SKM-1 (cell line): ENCODE data around the gene LSM2.

Source experiments
- DNase-seq: peaks from one replicate; lab custom pipeline; 2025; ENCODE audit not compliant: unreplicated experiment; lab: John Stamatoyannopoulos, UW

Gene LSM2

DNA sequence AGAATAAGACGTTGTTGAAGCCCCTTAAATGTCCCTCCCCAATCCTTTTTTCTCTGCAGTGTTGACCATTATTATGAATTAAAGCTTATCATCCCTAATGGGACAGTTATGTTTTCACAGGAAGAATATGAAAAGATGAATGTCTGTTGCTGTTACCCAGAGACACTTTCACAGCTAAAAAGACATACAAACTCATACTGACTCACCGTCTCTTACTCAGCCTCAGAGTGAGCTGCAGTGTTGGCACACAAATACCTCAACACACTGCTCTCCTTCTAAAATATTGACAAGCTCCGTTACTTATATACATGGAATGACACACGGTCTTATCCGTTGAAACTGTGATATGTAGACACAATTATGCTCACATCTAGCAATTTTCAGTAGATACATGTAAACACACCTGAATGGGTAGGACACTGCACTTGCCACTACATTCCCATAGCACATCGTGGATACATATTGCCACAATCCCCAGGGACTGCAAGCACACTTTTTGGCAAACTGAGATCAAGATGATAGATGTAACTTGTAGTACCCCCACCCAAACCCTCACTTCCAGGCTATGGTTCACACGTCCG lies 53.9 kb downstream of the LSM2 start:
- no peak for DNase-seq

- no peak for DNase-seq
Observed at GRCh38 chr6:31750411-31751022, 56.2 kb downstream of the LSM2 start.

DNA sequence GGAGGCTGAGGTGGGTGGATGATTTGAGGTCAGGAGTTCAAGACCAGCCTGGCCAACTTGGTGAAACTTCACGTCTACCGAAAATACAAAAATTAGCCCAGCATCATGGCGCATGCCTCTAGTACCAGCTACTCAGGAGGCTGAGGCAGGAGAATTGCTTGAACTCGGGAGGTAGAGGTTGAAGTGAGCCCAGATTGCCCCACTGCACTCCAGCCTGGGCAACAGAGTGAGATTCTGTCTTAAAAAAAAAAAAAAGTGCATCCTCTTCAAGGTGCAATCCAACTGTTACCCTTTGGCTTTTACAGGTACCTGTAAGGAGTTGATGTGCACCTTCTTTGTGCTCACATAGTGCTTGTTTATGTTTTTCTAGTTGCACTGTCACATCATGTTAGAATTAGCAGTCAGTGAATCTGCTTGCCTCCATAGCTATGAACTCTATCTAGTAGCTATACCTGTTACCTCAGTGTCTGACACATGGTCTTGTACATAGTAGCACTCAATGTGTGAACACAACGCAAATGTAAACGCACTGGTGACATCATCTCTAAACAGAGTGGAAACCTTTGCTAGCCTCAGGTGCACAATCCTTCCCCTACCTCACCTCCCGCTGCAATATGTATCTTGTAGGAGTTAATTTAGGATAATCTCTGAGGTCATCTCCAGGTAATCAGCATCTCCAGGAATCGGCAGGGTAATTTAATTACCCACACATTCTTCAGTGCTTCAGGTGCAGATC lies 57.3 kb downstream of the LSM2 start:
- DNase-seq = no peak
